Vagina (tissue), 2 donors: Measurements from ENCODE around the gene LRRC3. TPM values are rescaled to one million over a fixed set of nuclear protein-coding genes. Genes with fewer than 3 reads are reported as not detected.

Experiments used
- DNase-seq, 2 donors: peaks; one replicate each; pipeline ENCODE4 v3.0.0-alpha.2; 2017; ENCODE audit errors: extremely low spot score in 2 of 2
- H3K27ac ChIP-seq: fragments of 200-600 bp; sonication (generic); one replicate; pipeline ENCODE4 v1.5.1; 2019
- H3K27me3 ChIP-seq: fragments of 200-600 bp; sonication (generic); one replicate; pipeline ENCODE4 v1.5.1; 2019
- H3K36me3 ChIP-seq, 2 donors: fragments of 200-600 bp; sonication (generic); one replicate each; pipeline ENCODE4 v1.5.1; 2017 to 2019
- H3K4me1 ChIP-seq: fragments of 200-600 bp; sonication (generic); one replicate; pipeline ENCODE4 v1.5.1; 2019
- H3K4me3 ChIP-seq, 2 donors: fragments of 200-600 bp; sonication (generic); 1 replicate in 1 of 2; 2 replicates in 1 of 2; pipeline ENCODE4 v1.5.1; 2016 to 2019
- H3K9me3 ChIP-seq: fragments of 200-600 bp; sonication (generic); one replicate; pipeline ENCODE4 v1.5.1; 2019
- CTCF ChIP-seq, 3 experiments: fragments of 450-650 bp in 2 of 3; fragments of 200-600 bp in 1 of 3; sonication (generic) in 1 of 3; IDR thresholded peaks; one replicate each; pipeline ENCODE4 v1.5.1; 2017 to 2019; ENCODE audit warnings: antibody characterized with exemption in 3 of 3, mild to moderate bottlenecking in 2 of 3, moderate library complexity in 2 of 3
- POLR2A ChIP-seq, 2 donors: fragments of 450-650 bp; IDR thresholded peaks; one replicate each; pipeline ENCODE4 v1.6.1; 2017; ENCODE audit warnings: antibody characterized with exemption in 2 of 2, mild to moderate bottlenecking in 2 of 2, moderate library complexity in 2 of 2
- POLR2AphosphoS5 ChIP-seq, 2 donors: sonication (generic); formaldehyde crosslinking; IDR thresholded peaks; one replicate each; pipeline ENCODE4 v1.9.0; 2017; ENCODE audit warnings: antibody characterized with exemption in 2 of 2, mild to moderate bottlenecking in 2 of 2, low read depth in 1 of 2; ENCODE audit not compliant: insufficient read depth in 1 of 2
- intact Hi-C: fragments of 100-400 bp; cut with DNase I; formaldehyde crosslinking; loops from one replicate; pipeline ENCODE4 v1.15.1; 2023
- total RNA-seq: library from RNA; depleted of rRNA; stranded (reverse); fragments of >200 nt; gene quantifications from one replicate; pipeline ENCODE4 v1.2.3, GENCODE V29; 2016

The LRRC3 gene
- total RNA-seq, 1 donor from 2014 or later = 2.5 TPM

- Histone ChIP-seq H3K27me3 (no peaks in the 10 kb centered on the region), H3K27ac (no peak overlapping the region), H3K36me3 (no peaks in the 10 kb centered on the region), H3K4me1 (no peaks in the 10 kb centered on the region), H3K9me3 (no peaks in the 10 kb centered on the region), H3K4me3 (peak overlapping the region in 1 of 2 donors; percentile 22)
- TF ChIP-seq POLR2A (IDR thresholded peaks at IDR 0.05) (no peak), POLR2AphosphoS5 (IDR thresholded peaks at IDR 0.05; ENCODE audit: insufficient read depth in 1 of 2, low read depth in 1 of 2) (no peak), CTCF (IDR thresholded peaks at IDR 0.05) (no peak)
- no peak for DNase-seq
- intact Hi-C loops = no loop called here
Measured at GRCh38 chr21:44485254-44485793, 30.0 kb downstream of the LRRC3 start.

- H3K9me3 ChIP-seq = no peaks in the 10 kb centered on the region
- H3K36me3 ChIP-seq = no peaks in the 10 kb centered on the region
- no peak for DNase-seq
- H3K27me3 ChIP-seq = no peaks in the 10 kb centered on the region
- H3K27ac ChIP-seq = no peak overlapping the region
- TF ChIP-seq CTCF (IDR thresholded peaks at IDR 0.05) = no peak
- no peak for TF ChIP-seq POLR2AphosphoS5 (IDR thresholded peaks at IDR 0.05; ENCODE audit: insufficient read depth in 1 of 2, low read depth in 1 of 2)
- TF ChIP-seq POLR2A (IDR thresholded peaks at IDR 0.05) = no peak
- peak overlapping the region in 1 of 2 donors; percentile 22 for H3K4me3 ChIP-seq
- H3K4me1 ChIP-seq = no peaks in the 10 kb centered on the region
- intact Hi-C loops = no loop called here
Measured at GRCh38 chr21:44485796-44486195, 30.5 kb downstream of the LRRC3 start.

- H3K27me3 ChIP-seq = no peaks in the 10 kb centered on the region
- H3K27ac ChIP-seq = no peak overlapping the region
- intact Hi-C loops = no loop called here
- no peak for DNase-seq
- H3K36me3 ChIP-seq = no peaks in the 10 kb centered on the region
- no peaks in the 10 kb centered on the region for H3K9me3 ChIP-seq
- no peaks in the 10 kb centered on the region for H3K4me1 ChIP-seq
- TF ChIP-seq POLR2A (IDR thresholded peaks at IDR 0.05) (no peak), POLR2AphosphoS5 (IDR thresholded peaks at IDR 0.05; ENCODE audit: insufficient read depth in 1 of 2, low read depth in 1 of 2) (no peak), CTCF (IDR thresholded peaks at IDR 0.05) (no peak)
- H3K4me3 ChIP-seq = peak overlapping the region in 1 of 2 donors; percentile 9
Measured at GRCh38 chr21:44486302-44486701, 31.0 kb downstream of the LRRC3 start.

- no peak overlapping the region for H3K4me3 ChIP-seq
- H3K27me3 ChIP-seq = no peaks in the 10 kb centered on the region
- H3K36me3 ChIP-seq = no peaks in the 10 kb centered on the region
- TF ChIP-seq CTCF (IDR thresholded peaks at IDR 0.05) = no peak
- TF ChIP-seq POLR2A (IDR thresholded peaks at IDR 0.05) = no peak
- no peak for TF ChIP-seq POLR2AphosphoS5 (IDR thresholded peaks at IDR 0.05; ENCODE audit: insufficient read depth in 1 of 2, low read depth in 1 of 2)
- H3K27ac ChIP-seq = no peak overlapping the region
- DNase-seq = no peak
- H3K9me3 ChIP-seq = no peaks in the 10 kb centered on the region
- intact Hi-C loops = no loop called here
- H3K4me1 ChIP-seq = no peaks in the 10 kb centered on the region
Measured at GRCh38 chr21:44487831-44488230, 32.5 kb downstream of the LRRC3 start.

GRCh38 chr21:44489962-44490361, 34.7 kb downstream of the LRRC3 start:
- intact Hi-C loops = no loop called here
- no peaks in the 10 kb centered on the region for H3K4me1 ChIP-seq
- TF ChIP-seq POLR2A (IDR thresholded peaks at IDR 0.05) = no peak
- no peak for TF ChIP-seq CTCF (IDR thresholded peaks at IDR 0.05)
- TF ChIP-seq POLR2AphosphoS5 (IDR thresholded peaks at IDR 0.05; ENCODE audit: insufficient read depth in 1 of 2, low read depth in 1 of 2) = no peak
- DNase-seq = no peak
- no peak overlapping the region for H3K27ac ChIP-seq
- H3K4me3 ChIP-seq = no peak overlapping the region
- H3K9me3 ChIP-seq = no peaks in the 10 kb centered on the region
- no peaks in the 10 kb centered on the region for H3K36me3 ChIP-seq
- H3K27me3 ChIP-seq = no peaks in the 10 kb centered on the region
